ENCODE results near the gene NAA10.

Gene NAA10

GRCh38 chrX:153961292-153961691, 26.5 kb upstream of the NAA10 start:
- no peak for TF ChIP-seq CTCF (IDR thresholded peaks at IDR 0.05; ENCODE audit: poor library complexity, severe bottlenecking)
- H3K36me3 ChIP-seq (ENCODE audit: low read depth), result peaks cover 52% of the 10 kb centered on the region
- H3K4me1 ChIP-seq (ENCODE audit: insufficient read depth, poor library complexity, severe bottlenecking), result no peaks in the 10 kb centered on the region

GRCh38 chrX:153960786-153961185, 25.9 kb upstream of the NAA10 start:
- Histone ChIP-seq H3K4me3 (ENCODE audit: severe bottlenecking) (no peak overlapping the region), H3K27ac (ENCODE audit: poor library complexity, severe bottlenecking) (no peak overlapping the region), H3K27me3 (ENCODE audit: insufficient read depth, poor library complexity, severe bottlenecking) (no peaks in the 10 kb centered on the region), H3K36me3 (ENCODE audit: low read depth) (peaks cover 56% of the 10 kb centered on the region), H3K4me1 (ENCODE audit: insufficient read depth, poor library complexity, severe bottlenecking) (no peaks in the 10 kb centered on the region), H3K9me3 (ENCODE audit: severe bottlenecking) (no peaks in the 10 kb centered on the region)
- ATAC-seq (ENCODE audit: low read depth) (no peak), DNase-seq (ENCODE audit: low spot score) (no peak)
- no peak for TF ChIP-seq CTCF (IDR thresholded peaks at IDR 0.05; ENCODE audit: poor library complexity, severe bottlenecking)

More at GRCh38 chrX:153961292-153961691, 26.5 kb upstream of the NAA10 start:
- Histone ChIP-seq H3K4me3 (ENCODE audit: severe bottlenecking) (no peak overlapping the region), H3K9me3 (ENCODE audit: severe bottlenecking) (no peaks in the 10 kb centered on the region), H3K27ac (ENCODE audit: poor library complexity, severe bottlenecking) (no peak overlapping the region), H3K27me3 (ENCODE audit: insufficient read depth, poor library complexity, severe bottlenecking) (no peaks in the 10 kb centered on the region)
- DNase-seq (ENCODE audit: low spot score) (no peak), ATAC-seq (ENCODE audit: low read depth) (no peak)

GRCh38 chrX:153960077-153960476, 25.2 kb upstream of the NAA10 start:
- no peak for TF ChIP-seq CTCF (IDR thresholded peaks at IDR 0.05; ENCODE audit: poor library complexity, severe bottlenecking)
- no peak for ATAC-seq (ENCODE audit: low read depth)

GRCh38 chrX:153959649-153960048, 24.8 kb upstream of the NAA10 start:
- DNase-seq (ENCODE audit: low spot score) (no peak), ATAC-seq (ENCODE audit: low read depth) (no peak)
- no peaks in the 10 kb centered on the region for H3K4me1 ChIP-seq (ENCODE audit: insufficient read depth, poor library complexity, severe bottlenecking)
- H3K4me3 ChIP-seq (ENCODE audit: severe bottlenecking), result no peak overlapping the region
- H3K27ac ChIP-seq (ENCODE audit: poor library complexity, severe bottlenecking), result no peak overlapping the region
- no peaks in the 10 kb centered on the region for H3K27me3 ChIP-seq (ENCODE audit: insufficient read depth, poor library complexity, severe bottlenecking)
- peaks cover 56% of the 10 kb centered on the region for H3K36me3 ChIP-seq (ENCODE audit: low read depth)
- no peaks in the 10 kb centered on the region for H3K9me3 ChIP-seq (ENCODE audit: severe bottlenecking)
- no peak for TF ChIP-seq CTCF (IDR thresholded peaks at IDR 0.05; ENCODE audit: poor library complexity, severe bottlenecking)

More at GRCh38 chrX:153960077-153960476, 25.2 kb upstream of the NAA10 start:
- DNase-seq (ENCODE audit: low spot score), result no peak
- Histone ChIP-seq H3K4me3 (ENCODE audit: severe bottlenecking) (no peak overlapping the region), H3K4me1 (ENCODE audit: insufficient read depth, poor library complexity, severe bottlenecking) (no peaks in the 10 kb centered on the region), H3K36me3 (ENCODE audit: low read depth) (peaks cover 56% of the 10 kb centered on the region), H3K27ac (ENCODE audit: poor library complexity, severe bottlenecking) (no peak overlapping the region), H3K9me3 (ENCODE audit: severe bottlenecking) (no peaks in the 10 kb centered on the region), H3K27me3 (ENCODE audit: insufficient read depth, poor library complexity, severe bottlenecking) (no peaks in the 10 kb centered on the region)

- no peaks in the 10 kb centered on the region for H3K4me1 ChIP-seq (ENCODE audit: insufficient read depth, poor library complexity, severe bottlenecking)
- no peaks in the 10 kb centered on the region for H3K27me3 ChIP-seq (ENCODE audit: insufficient read depth, poor library complexity, severe bottlenecking)
- H3K9me3 ChIP-seq (ENCODE audit: severe bottlenecking), result no peaks in the 10 kb centered on the region
- DNase-seq (ENCODE audit: low spot score) (no peak), ATAC-seq (ENCODE audit: low read depth) (no peak)
- H3K36me3 ChIP-seq (ENCODE audit: low read depth), result peaks cover 61% of the 10 kb centered on the region
- no peak overlapping the region for H3K4me3 ChIP-seq (ENCODE audit: severe bottlenecking)
- TF ChIP-seq CTCF (IDR thresholded peaks at IDR 0.05; ENCODE audit: poor library complexity, severe bottlenecking), result no peak
- H3K27ac ChIP-seq (ENCODE audit: poor library complexity, severe bottlenecking), result no peak overlapping the region
Measured at GRCh38 chrX:153958605-153959004, 23.8 kb upstream of the NAA10 start.

Data from RWPE2 (cell line).